ENCODE measurements around the gene PPP1R37.

GRCh38 chr19:45142016-45142725, 49.2 kb downstream of the PPP1R37 start:
- TF ChIP-seq EZH2 (IDR thresholded peaks at IDR 0.05; ENCODE audit: borderline replicate concordance, low read length) (no peak), CTCF (IDR thresholded peaks at IDR 0.05; ENCODE audit: low read length) (no peak)

All from OCI-LY1 (cell line).